K562 (cell line): ENCODE data around the gene BTAF1. TPM values are rescaled to one million over a fixed set of nuclear protein-coding genes. Genes with fewer than 3 reads are reported as not detected.

ENCODE experiments used
- ATAC-seq: fragments of 200-7000 bp; cut with Tn5 transposase; 3 replicates; pipeline ENCODE4 v1.9.1; 2020; ENCODE audit warnings: moderate library complexity
- BruUV-seq: library from RNA; stranded (reverse); fragments of 400-500 nt; replicated peaks from 2 replicates; lab custom pipeline; 2021; lab: Mats Ljungman, UMichigan
- CTCF ChIA-PET: fragments of 300-600 bp; formaldehyde crosslinking; extraction: SDS; loops from one replicate; lab custom pipeline; 2021; ENCODE audit warnings: low intra/inter-chr PET ratio; lab: Yijun Ruan, JAX
- POLR2A ChIA-PET: fragments of 300-600, 350-650 bp; sonication (Branson Sonifier 250); formaldehyde crosslinking; extraction: SDS; loops from one replicate; lab custom pipeline; 2021; ENCODE audit warnings: antibody characterized with exemption, inconsistent platforms; lab: Yijun Ruan, JAX
- DNase-seq, 4 experiments: peaks; one replicate each; pipeline versions ENCODE4 v3.0.0 to v3.0.0-alpha.2; 2011 to 2018; ENCODE audit warnings: low spot score in 3 of 4, mixed read lengths in 3 of 4; ENCODE audit errors: extremely low read depth in 1 of 4
- FAIRE-seq: peaks from 2 replicates; lab custom pipeline; 2011; peaks lifted over from hg19 to GRCh38; lab: Jason Lieb, UNC
- H2AFZ ChIP-seq: 2 replicates; pipeline ENCODE4 v1.6.0; 2011; ENCODE audit warnings: low read depth, low read length, control low read depth, inconsistent platforms
- H3K27ac ChIP-seq: fragments of 200-600 bp; 3 replicates; pipeline ENCODE4 v1.8.0; 2011; ENCODE audit warnings: low read depth, mild to moderate bottlenecking, control low read depth, inconsistent platforms, low read length, moderate library complexity, mixed read lengths; ENCODE audit errors: extremely low read depth
- H3K27me3 ChIP-seq, 2 experiments: fragments of 300-600 bp in 1 of 2; 2 replicates in 1 of 2; 3 replicates in 1 of 2; pipeline versions ENCODE4 v1.6.0 to v1.8.0; 2011; ENCODE audit warnings: inconsistent platforms in 2 of 2, low read length in 2 of 2, mild to moderate bottlenecking in 1 of 2, mixed read lengths in 1 of 2, moderate library complexity in 1 of 2; ENCODE audit not compliant: control insufficient read depth in 2 of 2, insufficient read depth in 2 of 2
- H3K36me3 ChIP-seq: fragments of 300-600 bp; 3 replicates; pipeline ENCODE4 v1.8.0; 2011; ENCODE audit warnings: mild to moderate bottlenecking, low read length, inconsistent platforms; ENCODE audit not compliant: control insufficient read depth, insufficient read depth
- H3K4me1 ChIP-seq, 2 experiments: fragments of 200-600 bp in 1 of 2; replicated peaks in 1 of 2; 2 replicates in 1 of 2; 3 replicates in 1 of 2; pipeline versions ENCODE4 v1.5.1 to v1.8.0; 2011; ENCODE audit warnings: inconsistent platforms in 2 of 2, low read length in 2 of 2, mild to moderate bottlenecking in 1 of 2, mixed read lengths in 1 of 2, moderate library complexity in 1 of 2; ENCODE audit not compliant: control insufficient read depth in 2 of 2, insufficient read depth in 2 of 2
- H3K4me2 ChIP-seq: 2 replicates; pipeline ENCODE4 v1.6.1; 2011; ENCODE audit warnings: low read length, control low read depth, inconsistent platforms, mixed read lengths; ENCODE audit not compliant: insufficient read depth
- H3K4me3 ChIP-seq: fragments of 200-600 bp; sonication (generic), shearing (Covaris generic); 2 replicates; pipeline ENCODE4 v1.5.1; 2016; ENCODE audit warnings: control low read depth, inconsistent platforms
- H3K79me2 ChIP-seq: fragments of 200-600 bp; 3 replicates; pipeline ENCODE4 v1.8.0; 2011; ENCODE audit warnings: low read length, inconsistent platforms; ENCODE audit not compliant: control insufficient read depth, insufficient read depth
- H3K9ac ChIP-seq, 2 experiments: 2 replicates each; pipeline versions ENCODE4 v1.6.0 to v1.6.1; 2011; ENCODE audit warnings: low read depth in 2 of 2, low read length in 2 of 2, control low read depth in 1 of 2, inconsistent platforms in 1 of 2, mild to moderate bottlenecking in 1 of 2, mixed read lengths in 1 of 2; ENCODE audit not compliant: insufficient read depth in 1 of 2
- H3K9me1 ChIP-seq: one replicate; pipeline ENCODE4 v1.6.0; 2011; ENCODE audit warnings: inconsistent platforms, mild to moderate bottlenecking, low read length, moderate library complexity; ENCODE audit not compliant: control insufficient read depth, insufficient read depth
- H3K9me3 ChIP-seq: replicated peaks from 2 replicates; pipeline ENCODE4 v1.5.1; 2011; ENCODE audit warnings: low read depth, low read length, inconsistent platforms; ENCODE audit not compliant: control insufficient read depth, insufficient read depth
- H4K20me1 ChIP-seq: replicated peaks from 2 replicates; pipeline ENCODE4 v1.6.1; 2011; ENCODE audit warnings: low read length, inconsistent platforms, mixed read lengths; ENCODE audit not compliant: control insufficient read depth, insufficient read depth
- BMI1 ChIP-seq: fragments of 150-350 bp; IDR thresholded peaks from 2 replicates; pipeline ENCODE4 v1.6.1; 2014; ENCODE audit warnings: low read length
- CHD4 ChIP-seq: fragments of 200-600 bp; sonication (generic); IDR thresholded peaks from 3 replicates; pipeline ENCODE4 v1.6.1; 2012; ENCODE audit warnings: low read depth, mild to moderate bottlenecking, mixed read lengths, low read length, inconsistent platforms; ENCODE audit not compliant: insufficient read depth, insufficient replicate concordance, poor library complexity, severe bottlenecking
- DIDO1 ChIP-seq: fragments of 450-650 bp; IDR thresholded peaks from 2 replicates; pipeline ENCODE4 v1.6.1; 2016; ENCODE audit warnings: low read depth, missing biosample characterization, missing genetic modification characterization
- DLX4 ChIP-seq: fragments of 250-450 bp; sonication (Bioruptor Pico); IDR thresholded peaks from 2 replicates; pipeline ENCODE4 v1.6.1; 2021; ENCODE audit warnings: mild to moderate bottlenecking
- HMG20A ChIP-seq: fragments of 450-650 bp; formaldehyde crosslinking; conservative IDR thresholded peaks from 2 replicates; pipeline ENCODE4 v1.4.0; 2020; ENCODE audit warnings: mild to moderate bottlenecking, mixed read lengths
- JUNB ChIP-seq: fragments of 450-650 bp; formaldehyde crosslinking; conservative IDR thresholded peaks from 2 replicates; pipeline ENCODE4 v1.4.0; 2020; ENCODE audit warnings: mild to moderate bottlenecking
- KAT7 ChIP-seq: sonication (generic); formaldehyde crosslinking; IDR thresholded peaks from 2 replicates; pipeline ENCODE4 v1.8.0; 2022; ENCODE audit warnings: missing genetic modification reagents, mild to moderate bottlenecking, borderline replicate concordance
- KDM4B ChIP-seq, 2 experiments: fragments of 450-650 bp in 1 of 2; sonication (generic) in 1 of 2; IDR thresholded peaks; 2 replicates each; pipeline ENCODE4 v1.6.1; 2016 to 2017; ENCODE audit warnings: borderline replicate concordance in 2 of 2, antibody characterized with exemption in 1 of 2, low read depth in 1 of 2, mild to moderate bottlenecking in 1 of 2
- NFRKB ChIP-seq: fragments of 450-650 bp; IDR thresholded peaks from 2 replicates; pipeline ENCODE4 v1.6.1; 2016; ENCODE audit warnings: low read depth
- PTRF ChIP-seq: fragments of 450-650 bp; IDR thresholded peaks from 2 replicates; pipeline ENCODE4 v1.6.1; 2016; ENCODE audit warnings: mild to moderate bottlenecking, missing genetic modification characterization, missing compliant biosample characterization
- RBM22 ChIP-seq: fragments of 200-400 bp; formaldehyde crosslinking; IDR thresholded peaks from 2 replicates; pipeline ENCODE4 v1.6.1; 2018; ENCODE audit warnings: low read length, low read depth; ENCODE audit not compliant: poor library complexity, severe bottlenecking
- U2AF1 ChIP-seq: fragments of 200-400 bp; formaldehyde crosslinking; optimal IDR thresholded peaks from 2 replicates; pipeline ENCODE3; 2017; ENCODE audit warnings: mild to moderate bottlenecking, low read depth, low read length, moderate library complexity
- ZFP30 ChIP-seq: fragments of 250-450 bp; sonication (Bioruptor Pico); IDR thresholded peaks from 2 replicates; pipeline ENCODE4 v1.8.0; 2022; ENCODE audit warnings: moderate library complexity, mild to moderate bottlenecking, inconsistent platforms, borderline replicate concordance
- ZNF146 ChIP-seq: IDR thresholded peaks from one replicate; pipeline ENCODE4 v1.6.1; 2018; ENCODE audit warnings: missing compliant biosample characterization; ENCODE audit not compliant: unreplicated experiment
- ZNF175 ChIP-seq: fragments of 200-800 bp; sonication (Bioruptor generic); IDR thresholded peaks from 2 replicates; pipeline ENCODE4 v1.6.1; 2016; ENCODE audit warnings: low read depth, mild to moderate bottlenecking, missing genetic modification characterization, missing compliant biosample characterization
- ZNF23 ChIP-seq: fragments of 250-450 bp; sonication (Bioruptor Pico); IDR thresholded peaks from 2 replicates; pipeline ENCODE4 v1.4.0; 2020; ENCODE audit warnings: mild to moderate bottlenecking
- ZNF778 ChIP-seq: fragments of 450-650 bp; formaldehyde crosslinking; IDR thresholded peaks from 2 replicates; pipeline ENCODE4 v1.4.0; 2020; ENCODE audit warnings: mild to moderate bottlenecking, moderate library complexity
- WGBS: fragments of 100-300 bp; shearing (Covaris generic); methylation state at CpG from one replicate; pipeline ENCODE4 v1.1.6; 2016; ENCODE audit warnings: low coverage, mixed read lengths; ENCODE audit not compliant: insufficient coverage; ENCODE audit errors: missing lambda C conversion rate; 5-methylcytosine and 5-hydroxymethylcytosine counted together
- in situ Hi-C: fragments of 300-500 bp; cut with MboI; formaldehyde crosslinking; loops from 4 replicates; pipeline ENCODE4 v1.15.0; 2018; ENCODE audit warnings: inconsistent platforms, mixed read lengths
- intact Hi-C: fragments of 100-400 bp; cut with micrococcal nuclease; formaldehyde crosslinking; loops from 2 replicates; pipeline ENCODE4 v1.14.2; 2022
- polyA plus RNA-seq, 8 experiments: library from polyadenylated mRNA; depleted of rRNA in 4 of 8; stranded (reverse) in 5 of 8; unstranded in 3 of 8; fragments of >200 nt; fragmentation: Nextera tagmentation in 2 of 8; fragmentation: Illumina TruSeq in 1 of 8; extraction: Ambion mirVana in 2 of 8; extraction: Trizol in 1 of 8; gene quantifications; 2 replicates each; pipeline versions ENCODE4 v1.2.1 to v1.2.3, GENCODE V29; 2011 to 2014; ENCODE audit warnings: inconsistent platforms in 1 of 8, missing spikeins in 1 of 8
- total RNA-seq, 7 experiments: library from RNA; depleted of rRNA in 6 of 7; stranded (reverse); fragments of >200 nt in 6 of 7; fragmentation: Illumina TruSeq in 2 of 7; extraction: Trizol in 2 of 7; gene quantifications; 2 replicates each; pipeline versions ENCODE4 v1.2.1 to v1.2.3, GENCODE V29; 2011 to 2021; ENCODE audit warnings: low replicate concordance in 1 of 7
- TF ChIP-seq, protein P1 (sequence below): fragments of 250-450 bp; sonication (Bioruptor Pico); IDR thresholded peaks from 2 replicates; pipeline ENCODE4 v1.9.0; 2021; ENCODE audit warnings: mild to moderate bottlenecking
- TF ChIP-seq, protein P2 (sequence below): fragments of 450-650 bp; IDR thresholded peaks from 2 replicates; pipeline ENCODE4 v1.6.1; 2016; ENCODE audit warnings: antibody characterized with exemption
- TF ChIP-seq, protein P3 (sequence below): fragments of 250-450 bp; sonication (Bioruptor Pico); IDR thresholded peaks from 2 replicates; pipeline ENCODE4 v1.5.0; 2021; ENCODE audit warnings: mild to moderate bottlenecking, borderline replicate concordance

BTAF1 gene
- total and polyA plus RNA-seq, 9 of the 15 experiments (the other 6 are each of a cell fraction or from before 2014, with no cell fraction given) = 6.6 to 70.7 (median 30.5) TPM

- no peaks in the 10 kb centered on the region for H4K20me1 ChIP-seq
- H3K4me1 ChIP-seq = no peaks in the 10 kb centered on the region
- no TSS peak for BruUV-seq
- CTCF ChIA-PET = no interaction called here
- no peak overlapping the region for H3K4me2 ChIP-seq
- ATAC-seq = no peak
- 83% methylated on average over 2 of the region's 2 CpGs for WGBS
- H3K36me3 ChIP-seq = no peaks in the 10 kb centered on the region
- H3K9me3 ChIP-seq = no peaks in the 10 kb centered on the region
- no peaks in the 10 kb centered on the region for H3K79me2 ChIP-seq
- in situ Hi-C loops = no loop called here
- no peak overlapping the region for H3K4me3 ChIP-seq
- intact Hi-C loops = no loop called here
- no peak for TF ChIP-seq ZNF175
- TF ChIP-seq BMI1 = no peak
- TF ChIP-seq ZNF23 (CRISPR knock-in tag) = no peak
- no peak for TF ChIP-seq ZNF146 (CRISPR knock-in tag)
- TF ChIP-seq JUNB (CRISPR knock-in tag) = no peak
- TF ChIP-seq KDM4B (IDR thresholded peaks at IDR 0.05; ENCODE audit: borderline replicate concordance in 2 of 2, low read depth in 1 of 2) = no peak
- TF ChIP-seq NFRKB = no peak
- no peak for TF ChIP-seq CHD4
- no peak for TF ChIP-seq DIDO1 (tag)
- TF ChIP-seq RBM22 = no peak
- TF ChIP-seq ZFP30 (CRISPR knock-in tag) = no peak
- TF ChIP-seq HMG20A (CRISPR knock-in tag) = no peak
- TF ChIP-seq, protein P1, sequence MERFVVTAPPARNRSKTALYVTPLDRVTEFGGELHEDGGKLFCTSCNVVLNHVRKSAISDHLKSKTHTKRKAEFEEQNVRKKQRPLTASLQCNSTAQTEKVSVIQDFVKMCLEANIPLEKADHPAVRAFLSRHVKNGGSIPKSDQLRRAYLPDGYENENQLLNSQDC (CRISPR knock-in tag) = no peak
- no peak for TF ChIP-seq ZNF778 (CRISPR knock-in tag)
- no peak for TF ChIP-seq KAT7 (CRISPR knock-in tag)
- TF ChIP-seq, protein P2, sequence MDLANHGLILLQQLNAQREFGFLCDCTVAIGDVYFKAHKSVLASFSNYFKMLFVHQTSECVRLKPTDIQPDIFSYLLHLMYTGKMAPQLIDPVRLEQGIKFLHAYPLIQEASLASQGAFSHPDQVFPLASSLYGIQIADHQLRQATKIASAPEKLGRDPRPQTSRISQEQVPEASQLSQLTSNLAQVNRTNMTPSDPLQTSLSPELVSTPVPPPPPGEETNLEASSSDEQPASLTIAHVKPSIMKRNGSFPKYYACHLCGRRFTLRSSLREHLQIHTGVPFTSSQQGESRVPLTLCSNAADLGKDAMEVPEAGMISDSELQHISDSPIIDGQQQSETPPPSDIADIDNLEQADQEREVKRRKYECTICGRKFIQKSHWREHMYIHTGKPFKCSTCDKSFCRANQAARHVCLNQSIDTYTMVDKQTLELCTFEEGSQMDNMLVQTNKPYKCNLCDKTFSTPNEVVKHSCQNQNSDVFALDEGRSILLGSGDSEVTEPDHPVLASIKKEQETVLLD = no peak
- TF ChIP-seq DLX4 (CRISPR knock-in tag) = no peak
- no peak for TF ChIP-seq PTRF (tag)
- TF ChIP-seq, protein P3, sequence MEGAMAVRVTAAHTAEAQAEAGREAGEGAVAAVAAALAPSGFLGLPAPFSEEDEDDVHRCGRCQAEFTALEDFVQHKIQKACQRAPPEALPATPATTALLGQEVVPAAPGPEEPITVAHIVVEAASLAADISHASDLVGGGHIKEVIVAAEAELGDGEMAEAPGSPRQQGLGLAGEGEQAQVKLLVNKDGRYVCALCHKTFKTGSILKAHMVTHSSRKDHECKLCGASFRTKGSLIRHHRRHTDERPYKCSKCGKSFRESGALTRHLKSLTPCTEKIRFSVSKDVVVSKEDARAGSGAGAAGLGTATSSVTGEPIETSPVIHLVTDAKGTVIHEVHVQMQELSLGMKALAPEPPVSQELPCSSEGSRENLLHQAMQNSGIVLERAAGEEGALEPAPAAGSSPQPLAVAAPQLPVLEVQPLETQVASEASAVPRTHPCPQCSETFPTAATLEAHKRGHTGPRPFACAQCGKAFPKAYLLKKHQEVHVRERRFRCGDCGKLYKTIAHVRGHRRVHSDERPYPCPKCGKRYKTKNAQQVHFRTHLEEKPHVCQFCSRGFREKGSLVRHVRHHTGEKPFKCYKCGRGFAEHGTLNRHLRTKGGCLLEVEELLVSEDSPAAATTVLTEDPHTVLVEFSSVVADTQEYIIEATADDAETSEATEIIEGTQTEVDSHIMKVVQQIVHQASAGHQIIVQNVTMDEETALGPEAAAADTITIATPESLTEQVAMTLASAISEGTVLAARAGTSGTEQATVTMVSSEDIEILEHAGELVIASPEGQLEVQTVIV (CRISPR knock-in tag) = no peak
- no peak for TF ChIP-seq U2AF1
- TF ChIP-seq, all 486 proteins: peak for 0
- no peaks in the 10 kb centered on the region for H3K27me3 ChIP-seq
- FAIRE-seq (no peak), DNase-seq (no peak)
- no peak overlapping the region for H2AFZ ChIP-seq
- no peak overlapping the region for H3K9ac ChIP-seq
- no peak overlapping the region for H3K27ac ChIP-seq
- POLR2A ChIA-PET = no interaction called here
- no peaks in the 10 kb centered on the region for H3K9me1 ChIP-seq
Observed at GRCh38 chr10:91893051-91893450, 30.5 kb upstream of the BTAF1 start.
